HL-60/S4 (cell line): ENCODE measurements around the gene HRH2.
"Not testable (repeated sequence)": the region's sequence is repeated elsewhere in the genome, so short reads cannot be mapped to it uniquely, and the experiment has no call there.

Source experiments
- in situ Hi-C: fragments of 300-500 bp; cut with MboI; formaldehyde crosslinking; loops from 2 replicates; pipeline ENCODE4 v1.14.3; 2022; ENCODE audit warnings: low sequenced_read_pairs

The HRH2 gene

GRCh38 chr5:175735701-175736100 is 77.8 kb downstream of the HRH2 start:
- in situ Hi-C loops, result no loop called here

GRCh38 chr5:175736652-175737051 is 78.8 kb downstream of the HRH2 start:
- in situ Hi-C loops, result no loop called here

GRCh38 chr5:175737481-175737880 is 79.6 kb downstream of the HRH2 start:
- in situ Hi-C loops, result no loop called here

GRCh38 chr5:175738126-175738525 is 80.3 kb downstream of the HRH2 start:
- in situ Hi-C loops, result no loop called here

- in situ Hi-C loops, result no loop called here
Observed at GRCh38 chr5:175738602-175739133, 80.8 kb downstream of the HRH2 start.

- in situ Hi-C loops, result no loop called here
Observed at GRCh38 chr5:175740014-175740413, 82.1 kb downstream of the HRH2 start.

- in situ Hi-C loops, result no loop called here
Observed at GRCh38 chr5:175741556-175741955, 83.7 kb downstream of the HRH2 start.

- in situ Hi-C loops, result no loop called here
Observed at GRCh38 chr5:175742290-175742994, 84.6 kb downstream of the HRH2 start.

- in situ Hi-C loops, result no loop called here
Observed at GRCh38 chr5:175743676-175744210, 85.9 kb downstream of the HRH2 start.

- in situ Hi-C loops, result no loop called here
Observed at GRCh38 chr5:175745210-175745609, 87.3 kb downstream of the HRH2 start.

GRCh38 chr5:175746851-175747250 is 89.0 kb downstream of the HRH2 start:
- in situ Hi-C loops, result no loop called here

- in situ Hi-C loops, result no loop called here
Observed at GRCh38 chr5:175747539-175748060, 89.7 kb downstream of the HRH2 start.

GRCh38 chr5:175748650-175749049 is 90.8 kb downstream of the HRH2 start:
- in situ Hi-C loops, result no loop called here

- in situ Hi-C loops, result no loop called here
Observed at GRCh38 chr5:175749591-175749990, 91.7 kb downstream of the HRH2 start.

GRCh38 chr5:175750511-175750931 is 92.7 kb downstream of the HRH2 start:
- in situ Hi-C loops, result no loop called here

- in situ Hi-C loops, result no loop called here
Observed at GRCh38 chr5:175751369-175751768, 93.5 kb downstream of the HRH2 start.

- in situ Hi-C loops, result no loop called here
Observed at GRCh38 chr5:175752826-175753535, 95.1 kb downstream of the HRH2 start.

GRCh38 chr5:175753536-175754402 is 95.9 kb downstream of the HRH2 start:
- in situ Hi-C loops, result no loop called here

- in situ Hi-C loops, result not testable (repeated sequence)
Observed at GRCh38 chr5:175759991-175760390, 102.1 kb downstream of the HRH2 start.
